Activated CD4-positive, alpha-beta T cell treated with anti-CD3 and anti-CD28 coated beads, Interleukin-2, amount 50 U/mL, for 4 hours (primary cell): ENCODE data around the gene RIN1.
"Not testable (repeated sequence)": the region's sequence is repeated elsewhere in the genome, so short reads cannot be mapped to it uniquely, and the experiment has no call there.

Experiments
- DNase-seq, 2 experiments: peaks; one replicate each; pipeline ENCODE4 v3.0.0-alpha.2; 2020

The RIN1 gene

DNA sequence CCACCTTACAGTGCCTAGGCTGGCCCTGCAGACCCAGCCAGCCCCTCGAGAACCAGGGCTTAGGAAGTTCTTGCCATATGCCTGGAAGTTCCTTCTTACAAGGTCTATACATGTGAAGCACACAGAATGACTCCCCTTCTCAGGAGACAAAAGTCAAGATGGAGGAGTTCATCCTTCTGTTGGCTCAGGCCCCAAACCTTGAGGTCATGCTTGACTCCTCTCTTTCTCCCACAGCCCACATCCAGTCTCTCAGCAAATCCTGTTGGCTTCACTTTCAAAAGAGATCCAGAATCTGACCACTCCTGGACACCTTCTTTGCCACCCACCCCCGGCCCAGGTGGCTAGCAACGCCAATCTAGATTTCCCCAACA lies 17.6 kb downstream of the RIN1 start:
- DNase-seq: no peak

DNA sequence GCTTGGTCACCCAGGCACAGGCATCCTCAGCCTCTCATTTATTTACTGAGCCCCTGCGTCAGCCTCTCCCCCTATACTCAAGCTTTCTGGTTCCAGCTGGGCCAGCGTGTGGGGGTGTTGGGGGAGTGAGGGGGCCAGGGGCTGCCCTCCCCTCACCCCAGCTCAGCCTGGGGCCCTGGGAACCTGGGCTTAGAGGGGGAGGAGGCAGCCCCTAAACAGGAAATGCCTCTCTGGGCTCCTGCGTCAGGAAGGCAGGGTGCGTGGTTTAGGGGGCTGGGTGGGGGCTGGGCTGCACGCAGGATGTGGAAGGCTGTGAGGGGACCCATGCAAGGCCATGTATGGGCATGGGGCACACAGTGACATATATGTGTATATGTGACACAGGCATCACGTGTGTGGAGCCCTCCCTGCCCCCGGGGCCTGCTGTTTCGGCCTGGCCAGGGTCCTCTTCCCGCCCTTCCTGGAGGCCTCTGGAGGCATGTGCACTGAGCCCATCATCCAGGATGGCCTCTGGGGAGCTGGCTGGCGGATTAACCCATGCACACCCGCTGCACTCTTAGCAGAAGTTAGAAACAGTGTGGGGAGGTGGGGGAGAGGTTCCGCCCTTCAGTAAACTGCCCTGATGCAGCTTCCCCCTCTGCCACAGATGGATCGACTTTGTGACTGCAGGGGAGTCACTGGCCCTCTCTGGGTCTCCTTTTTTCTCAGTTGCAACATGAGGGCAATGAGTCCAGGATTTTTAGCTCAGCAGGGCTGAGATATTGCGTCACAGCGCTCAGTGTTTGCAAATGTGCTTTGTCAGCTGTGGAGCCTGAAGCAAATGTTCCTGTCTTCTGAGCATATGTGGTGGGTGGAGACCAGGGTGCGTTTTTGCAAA lies 18.3 kb downstream of the RIN1 start:
- no peak for DNase-seq

DNA sequence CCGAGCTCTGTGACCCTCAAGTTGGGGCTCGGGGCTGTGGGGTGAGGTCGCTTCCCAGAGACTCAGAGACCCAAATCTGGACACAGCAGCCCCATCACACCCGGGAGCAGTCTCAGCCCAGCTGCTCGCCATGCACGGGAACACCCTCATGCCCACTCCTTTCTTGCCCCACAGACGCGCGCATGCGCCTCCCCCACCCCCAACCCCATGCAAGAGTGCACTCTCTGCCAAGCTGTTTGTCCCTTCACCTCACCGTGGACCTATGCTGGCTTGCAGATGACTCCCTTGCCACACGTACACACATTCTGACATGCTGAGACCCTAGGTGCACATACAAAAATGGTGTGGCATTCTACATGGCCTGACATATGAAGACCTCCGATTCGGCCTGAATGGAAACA lies 18.9 kb downstream of the RIN1 start:
- DNase-seq: peak in 1 of 2 experiments; percentile 17

DNA sequence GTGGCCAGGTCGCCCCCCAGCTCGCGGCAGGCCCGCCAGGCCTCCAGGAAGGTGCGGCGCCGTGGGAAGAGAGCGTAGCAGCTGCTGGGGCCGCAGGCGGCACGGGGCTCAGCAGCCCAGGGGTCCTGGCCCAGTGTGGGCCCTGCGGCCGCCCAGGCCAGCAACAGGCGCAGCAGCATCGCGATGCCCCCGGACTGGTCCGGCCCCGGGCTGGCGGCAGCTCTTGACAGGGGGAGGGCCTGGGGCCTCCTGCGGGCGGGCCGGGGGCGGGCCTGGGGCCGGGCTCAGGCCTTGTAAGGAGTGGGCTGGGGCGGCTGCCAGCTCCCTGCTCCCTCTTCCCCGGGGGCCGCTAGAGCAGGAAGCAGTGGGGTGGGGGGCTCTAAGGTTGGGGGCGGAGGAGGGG lies 19.4 kb downstream of the RIN1 start, which contains the start of gene CD248:
Gene CD248, minus strand, starts transcription at position 196 of the 403 bp plus-strand sequence. Its CDS starts 17 bp downstream, at position 179.
- no peak for DNase-seq

DNA sequence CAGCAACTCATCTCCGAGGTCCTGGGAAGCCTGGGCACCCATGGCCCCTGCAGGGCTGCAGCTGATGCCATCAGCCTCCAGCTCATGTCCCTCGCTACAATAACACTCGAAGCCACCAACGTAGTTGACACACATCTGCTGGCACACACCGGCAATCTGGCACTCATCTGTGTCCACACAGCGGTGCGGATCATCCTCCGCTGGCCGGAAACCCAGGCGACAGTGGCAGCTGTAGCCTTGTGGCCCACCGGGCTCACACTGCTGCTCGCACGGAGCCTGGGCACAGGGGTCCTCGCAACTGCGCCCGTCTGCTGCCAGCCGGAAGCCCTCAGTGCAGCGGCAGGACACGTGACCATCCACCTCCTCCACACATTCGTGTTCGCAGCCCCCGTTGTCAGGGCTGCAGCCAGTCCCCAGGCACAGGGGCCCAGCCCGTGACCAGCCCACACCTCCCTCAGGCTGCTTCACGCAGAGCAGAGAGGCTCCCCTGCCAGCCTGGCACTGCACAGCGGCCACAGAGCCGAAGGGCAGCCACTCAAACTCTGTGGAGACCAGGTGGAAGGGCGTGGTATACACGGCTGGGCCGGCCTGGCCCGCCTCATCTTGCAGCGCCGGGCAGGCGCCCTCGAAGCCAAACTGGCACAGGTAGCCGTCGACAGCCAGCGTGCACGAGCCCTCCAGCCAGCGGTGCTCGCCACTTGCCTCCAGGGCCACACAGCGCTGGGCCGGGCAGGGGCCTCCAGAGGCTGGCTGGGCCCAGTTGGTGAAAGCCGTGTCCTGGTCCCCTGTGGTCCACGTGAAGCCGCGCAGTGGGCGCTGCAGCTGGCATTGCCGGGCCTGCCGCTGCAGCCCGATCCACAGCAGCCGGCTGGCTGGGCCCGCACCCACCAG lies 20.1 kb downstream of the RIN1 start:
- DNase-seq: no peak

DNA sequence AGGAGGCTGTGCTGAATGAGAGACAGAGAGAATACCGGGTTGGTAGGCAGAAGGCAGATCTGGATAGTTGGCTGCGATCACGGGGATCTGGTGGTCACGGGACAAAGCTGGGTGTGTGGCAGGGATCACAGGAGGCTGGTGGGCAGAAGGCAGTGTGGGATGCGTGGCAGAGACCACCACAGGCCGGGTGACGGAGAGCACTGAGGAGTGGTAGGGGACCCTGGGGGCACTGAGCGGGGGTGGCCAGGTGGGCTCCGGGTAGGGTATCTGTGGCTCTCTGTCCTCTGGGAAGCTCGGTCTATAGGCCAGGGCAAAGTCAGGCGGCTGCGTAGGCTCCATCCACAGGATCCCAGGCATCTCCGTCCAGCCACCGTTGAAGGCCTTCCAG lies 20.7 kb downstream of the RIN1 start:
- no peak for DNase-seq

DNA sequence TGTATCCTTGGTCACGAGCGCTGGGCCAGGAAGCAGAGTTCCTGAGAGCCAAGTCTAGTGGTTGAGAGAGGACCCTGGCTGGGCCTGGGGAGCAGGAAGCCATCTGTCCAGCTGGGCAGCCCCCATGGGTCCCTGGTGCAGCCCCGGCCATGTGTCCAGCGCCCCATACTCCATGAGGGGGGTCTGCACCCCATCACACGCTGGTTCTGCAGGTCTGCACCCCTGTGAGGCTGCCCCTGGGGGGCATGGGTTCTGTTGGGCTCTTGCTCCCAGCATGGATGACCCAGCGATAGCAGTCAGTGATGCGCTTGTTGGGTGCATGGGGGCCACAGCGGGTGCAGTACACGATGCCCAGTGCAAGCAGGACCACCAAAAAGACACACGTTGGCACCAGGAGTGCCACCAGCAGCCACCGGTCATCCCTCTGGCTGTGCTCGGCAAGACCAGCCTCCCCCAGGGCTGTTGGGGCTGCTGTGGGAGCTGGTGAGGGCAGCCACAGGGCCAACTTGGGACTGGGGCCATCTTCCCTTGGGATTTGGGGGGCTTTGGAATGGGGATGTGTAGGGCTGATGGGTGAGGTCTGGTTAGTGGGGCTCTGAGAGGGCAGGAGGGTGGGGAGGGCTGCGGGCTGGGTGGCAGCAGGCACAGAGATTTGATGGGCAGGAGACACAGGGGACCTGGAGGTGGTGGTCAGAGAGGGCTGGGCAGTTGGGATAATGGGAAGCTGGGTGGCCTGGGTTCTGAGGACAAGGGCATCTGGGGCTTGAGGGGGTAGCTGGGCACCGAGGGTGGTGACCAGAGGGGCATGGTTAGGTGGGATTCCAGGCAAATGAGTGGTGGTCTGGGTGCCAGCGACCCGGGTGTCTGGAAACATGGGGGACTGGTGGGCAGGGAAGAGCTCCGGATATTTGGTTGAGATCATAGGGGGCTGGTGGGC lies 21.4 kb downstream of the RIN1 start:
- no peak for DNase-seq

DNA sequence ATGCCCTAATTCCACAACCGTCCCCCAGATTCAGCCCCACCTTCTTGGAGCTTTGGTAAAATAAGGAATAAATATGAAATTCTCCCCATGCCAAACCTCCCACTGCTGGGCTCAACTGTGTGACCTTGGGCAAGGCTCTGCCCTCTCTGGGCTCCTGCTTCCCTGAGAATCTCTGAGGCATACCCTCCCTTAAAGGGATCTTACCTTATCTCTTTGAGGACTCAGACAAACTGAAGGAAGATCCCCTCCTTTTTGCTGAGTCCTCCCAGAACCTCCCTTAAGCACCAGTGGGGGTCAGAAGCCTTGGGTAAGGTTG lies 22.1 kb downstream of the RIN1 start:
- no peak for DNase-seq

DNA sequence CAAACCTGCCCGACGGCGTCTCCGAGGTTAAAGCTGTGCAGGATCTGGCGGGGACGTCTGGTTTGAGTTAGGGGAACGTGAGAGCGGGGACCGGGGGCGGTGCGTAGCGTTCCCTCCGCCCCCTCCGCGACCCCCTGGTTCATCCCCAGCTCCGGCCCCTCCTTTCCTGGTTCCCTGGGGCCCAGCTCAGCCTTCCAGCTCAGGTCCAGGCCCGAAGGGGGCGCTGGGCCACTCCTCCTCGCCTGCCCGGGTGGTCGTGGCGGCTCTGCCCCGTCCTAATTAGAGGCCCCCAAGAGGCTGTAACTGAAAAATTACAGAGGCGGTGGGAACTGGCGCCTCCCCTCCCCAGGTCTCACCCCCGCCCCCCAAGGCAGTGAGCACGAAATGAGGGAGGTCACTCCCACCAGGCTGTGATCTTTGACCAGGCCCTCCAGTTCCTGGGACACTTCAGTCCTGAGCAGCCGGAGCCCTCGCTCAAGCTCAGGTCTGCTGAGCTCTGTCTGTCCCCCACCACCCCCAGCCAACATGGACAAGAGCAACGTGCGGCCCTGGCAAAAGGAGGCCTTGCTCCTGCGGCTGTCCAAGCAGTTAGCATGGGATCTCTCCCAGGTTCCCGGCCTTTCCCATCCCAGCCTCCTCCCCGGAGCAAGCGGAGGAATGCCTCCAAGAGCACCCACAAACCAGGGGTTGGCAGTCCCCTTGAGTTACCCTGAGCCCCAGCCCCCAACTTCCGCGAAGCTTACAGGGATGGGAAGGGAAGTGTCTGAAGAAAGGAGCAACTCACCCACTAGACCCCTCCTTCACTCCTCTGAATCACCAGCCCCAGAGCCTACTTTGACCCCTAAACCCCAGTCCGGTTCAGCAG lies 22.7 kb downstream of the RIN1 start:
- no peak for DNase-seq

DNA sequence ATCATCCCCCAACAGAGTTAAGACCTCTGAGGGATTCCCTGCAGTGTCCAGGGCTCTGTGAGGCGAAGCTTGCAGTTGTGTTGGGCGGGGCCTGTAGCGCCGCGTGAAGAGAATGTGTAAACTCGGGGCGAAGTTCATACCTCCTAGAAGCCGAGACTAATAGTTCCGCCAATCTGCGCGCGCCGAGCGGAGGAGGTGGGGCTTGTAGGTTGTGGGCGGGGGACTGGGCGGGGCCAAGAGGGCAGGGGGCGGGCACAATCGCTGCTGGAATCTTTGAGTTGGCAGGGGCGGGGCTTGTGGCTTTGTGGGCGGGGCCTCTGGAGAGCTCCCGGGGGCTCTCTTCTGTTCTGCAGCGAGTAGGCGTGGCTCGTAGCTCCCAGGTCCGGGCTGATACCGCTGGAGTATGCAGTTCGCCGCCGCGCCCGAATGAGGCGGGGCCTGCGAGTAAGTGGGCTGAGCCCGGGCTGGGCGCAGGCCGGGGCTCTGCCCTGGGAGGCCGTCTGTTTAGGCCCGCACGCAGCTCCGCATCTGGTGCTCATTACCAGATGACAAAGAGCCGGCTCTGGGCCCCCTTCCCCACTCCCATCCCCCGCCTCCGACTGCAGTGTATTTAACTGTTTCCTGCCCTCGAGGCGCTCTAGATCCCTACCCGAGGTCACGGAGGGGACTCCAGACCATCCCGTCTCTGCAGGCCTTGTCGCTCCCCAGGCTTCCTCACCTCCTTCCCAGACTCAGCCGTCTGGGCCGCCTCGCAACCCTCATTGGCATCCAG lies 23.5 kb downstream of the RIN1 start:
- DNase-seq: peak; percentile 97 to 98

DNA sequence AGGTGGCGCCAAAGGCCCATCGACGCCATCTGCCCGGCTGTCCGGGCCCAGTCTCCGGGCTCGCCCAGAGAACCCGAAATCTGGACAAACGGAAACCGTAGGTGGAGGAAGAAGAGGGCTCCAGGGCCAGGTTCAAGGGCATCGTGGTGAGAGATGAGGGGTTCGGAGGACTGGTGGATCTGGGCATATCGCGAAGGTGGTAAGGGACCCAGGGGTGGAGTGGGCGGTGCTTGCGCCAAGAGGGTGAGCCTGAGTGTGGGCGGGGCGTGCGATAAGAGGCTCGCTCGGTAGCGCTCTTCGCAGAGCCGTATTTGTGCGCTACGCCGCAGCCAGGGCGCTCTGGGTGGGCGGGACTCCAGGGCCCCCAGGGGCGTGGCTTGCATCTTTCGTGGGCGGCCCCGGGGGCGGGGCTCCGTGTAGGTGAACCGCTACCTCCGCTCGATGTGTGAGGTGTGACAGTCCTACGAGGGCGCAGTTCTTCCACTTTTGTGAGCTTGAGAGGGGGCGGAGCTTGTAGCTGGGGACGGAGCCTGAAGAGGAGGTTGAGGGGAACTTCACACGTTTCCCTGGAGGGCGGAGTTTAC lies 24.2 kb downstream of the RIN1 start:
- DNase-seq: peak; percentile 94

DNA sequence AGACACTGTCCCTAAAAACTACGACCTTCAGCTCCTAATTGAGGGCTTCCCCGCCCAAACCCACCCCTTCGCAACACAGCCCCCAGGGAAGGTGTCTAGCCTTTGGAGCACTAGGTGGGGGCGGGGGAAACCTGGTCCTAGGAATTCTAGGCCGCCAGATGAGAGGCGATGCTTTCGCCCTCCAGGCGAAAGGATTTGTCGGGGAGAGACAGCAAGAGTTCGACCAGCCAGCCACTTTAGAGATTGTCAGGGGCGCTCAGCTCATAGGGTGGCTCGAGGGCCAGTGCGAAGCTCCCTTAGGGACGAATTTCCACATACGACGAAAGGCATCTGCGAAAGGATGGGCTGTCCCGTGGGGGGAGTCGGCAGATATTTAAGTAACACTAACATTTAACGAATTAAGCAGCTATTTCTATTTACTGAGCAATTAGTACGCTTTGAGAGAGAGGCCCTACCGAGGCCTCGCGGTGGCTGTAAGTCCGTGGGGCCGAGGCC lies 24.7 kb downstream of the RIN1 start:
- no peak for DNase-seq

DNA sequence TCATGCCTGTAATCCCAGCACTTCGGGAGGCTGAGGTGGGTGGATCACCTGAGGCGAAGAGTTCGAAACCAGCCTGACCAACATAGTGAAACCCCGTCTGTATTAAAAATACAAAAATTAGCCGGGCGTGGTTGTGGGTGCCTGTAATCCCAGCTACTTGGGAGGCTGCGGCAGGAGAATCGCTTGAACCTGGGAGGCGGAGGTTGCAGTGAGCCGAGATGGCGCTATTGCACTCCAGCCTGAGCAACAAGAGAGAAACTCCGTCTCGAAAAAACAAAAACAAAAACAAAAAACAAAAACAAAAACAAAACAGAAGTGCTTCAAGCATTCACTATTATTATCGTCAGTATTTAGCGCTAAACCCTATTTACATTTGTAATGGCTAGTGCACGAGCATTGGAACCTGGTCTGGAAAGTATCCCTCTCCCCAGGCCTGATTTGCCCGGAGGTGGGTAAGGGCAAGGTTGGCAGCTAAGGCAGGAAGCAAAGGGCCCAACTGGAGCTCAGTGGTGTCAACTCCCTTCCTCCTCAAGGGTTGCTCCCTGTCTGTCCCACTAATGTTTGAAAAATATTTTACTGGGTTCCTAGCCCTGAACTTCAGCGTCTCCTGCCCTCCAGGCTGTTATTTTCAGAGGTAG lies 25.3 kb downstream of the RIN1 start:
- not testable (repeated sequence) for DNase-seq

DNA sequence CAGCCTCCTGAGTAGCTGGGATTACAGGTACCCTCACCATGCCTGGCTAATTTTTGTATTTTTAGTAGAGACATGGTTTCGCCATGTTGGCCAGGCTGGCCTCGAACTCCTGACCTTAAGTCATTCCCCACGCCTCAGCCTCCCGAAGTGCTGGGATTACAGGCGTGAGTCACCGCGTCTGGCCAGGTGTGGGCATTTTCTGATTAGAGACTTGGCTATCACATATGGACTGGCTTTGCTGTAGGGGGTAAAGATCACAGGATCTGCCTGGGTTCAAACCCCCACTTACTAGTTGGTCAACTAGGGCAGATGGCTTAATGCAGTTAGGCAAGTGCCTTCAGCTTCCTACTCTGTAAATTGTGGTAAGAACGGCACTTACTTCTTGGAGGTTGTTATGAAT lies 25.9 kb downstream of the RIN1 start:
- DNase-seq: no peak

DNA sequence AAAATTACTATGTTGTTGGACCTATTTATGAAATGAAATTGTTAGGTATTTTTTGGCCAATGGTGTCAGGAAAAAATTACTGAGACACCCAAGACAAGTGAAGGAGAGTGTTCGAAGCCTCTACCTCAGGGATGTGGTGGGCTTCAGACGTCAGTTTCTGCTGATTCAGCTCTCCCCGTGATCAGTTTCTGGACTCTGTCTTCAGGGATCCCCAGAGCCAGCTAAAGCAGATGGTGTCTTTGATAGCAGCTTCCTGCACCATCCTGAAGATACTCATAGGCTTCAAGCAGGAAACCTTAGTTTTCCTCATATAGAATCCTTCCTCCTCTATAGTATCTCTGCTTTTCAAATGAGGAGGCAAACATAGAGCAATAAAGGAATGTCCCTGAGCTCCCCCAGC lies 26.8 kb downstream of the RIN1 start:
- DNase-seq: no peak

DNA sequence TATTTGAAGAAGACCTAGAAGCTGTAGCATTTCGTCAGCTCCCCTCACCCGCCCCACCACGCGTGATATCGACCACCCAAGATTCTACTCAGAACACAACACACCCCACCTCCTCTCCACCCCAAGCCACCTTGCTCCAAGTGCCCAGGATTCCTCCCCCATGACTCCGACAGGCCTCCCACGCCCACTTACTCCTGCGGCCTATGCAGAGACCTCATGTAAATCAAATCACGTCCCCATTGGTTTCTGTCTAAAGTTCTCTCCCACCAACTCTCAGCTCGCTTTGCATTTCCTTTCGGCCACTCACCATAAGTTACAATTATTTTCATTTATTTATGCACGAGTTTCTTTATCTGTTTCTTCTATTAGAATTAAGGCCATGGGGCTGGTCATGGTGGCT lies 33.6 kb downstream of the RIN1 start:
- no peak for DNase-seq

DNA sequence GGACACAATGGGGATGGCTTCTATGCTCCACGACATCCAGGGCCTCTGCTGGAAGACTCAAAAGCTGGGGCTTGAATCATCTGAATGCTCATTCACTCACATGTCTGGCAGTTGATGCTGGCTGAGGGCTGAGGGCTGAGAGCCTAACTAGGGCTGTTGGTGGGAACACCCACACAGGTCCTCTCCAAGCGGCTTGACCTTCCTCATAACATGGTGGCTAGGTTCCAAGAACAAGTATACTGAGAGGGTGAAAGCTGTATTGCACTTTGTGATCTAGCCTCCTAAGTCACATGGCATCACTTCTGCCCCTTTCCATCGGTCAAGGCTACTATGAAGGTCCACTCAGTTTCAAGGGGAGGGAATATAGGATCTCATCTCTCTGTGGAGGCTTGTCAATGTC lies 37.0 kb downstream of the RIN1 start:
- DNase-seq: no peak

DNA sequence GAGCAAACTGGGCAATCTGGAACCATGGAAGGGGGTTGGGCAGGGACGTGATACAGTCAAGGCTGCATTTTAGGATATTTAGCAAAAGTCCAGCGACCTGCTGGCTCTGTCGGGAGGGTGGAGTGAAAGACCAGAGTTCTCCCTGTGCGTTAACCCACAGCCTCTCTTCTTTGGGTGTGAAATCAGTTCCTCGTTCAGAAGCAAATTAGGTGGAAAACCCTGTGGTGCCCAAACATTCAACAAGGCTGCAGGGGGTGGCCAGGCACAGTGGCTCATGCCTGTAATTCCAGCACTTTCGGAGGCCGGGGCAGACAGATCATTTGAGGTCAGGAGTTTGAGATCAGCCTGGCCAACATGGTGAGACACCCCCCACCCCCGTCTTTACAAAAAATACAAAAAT lies 38.6 kb downstream of the RIN1 start:
- DNase-seq: no peak

DNA sequence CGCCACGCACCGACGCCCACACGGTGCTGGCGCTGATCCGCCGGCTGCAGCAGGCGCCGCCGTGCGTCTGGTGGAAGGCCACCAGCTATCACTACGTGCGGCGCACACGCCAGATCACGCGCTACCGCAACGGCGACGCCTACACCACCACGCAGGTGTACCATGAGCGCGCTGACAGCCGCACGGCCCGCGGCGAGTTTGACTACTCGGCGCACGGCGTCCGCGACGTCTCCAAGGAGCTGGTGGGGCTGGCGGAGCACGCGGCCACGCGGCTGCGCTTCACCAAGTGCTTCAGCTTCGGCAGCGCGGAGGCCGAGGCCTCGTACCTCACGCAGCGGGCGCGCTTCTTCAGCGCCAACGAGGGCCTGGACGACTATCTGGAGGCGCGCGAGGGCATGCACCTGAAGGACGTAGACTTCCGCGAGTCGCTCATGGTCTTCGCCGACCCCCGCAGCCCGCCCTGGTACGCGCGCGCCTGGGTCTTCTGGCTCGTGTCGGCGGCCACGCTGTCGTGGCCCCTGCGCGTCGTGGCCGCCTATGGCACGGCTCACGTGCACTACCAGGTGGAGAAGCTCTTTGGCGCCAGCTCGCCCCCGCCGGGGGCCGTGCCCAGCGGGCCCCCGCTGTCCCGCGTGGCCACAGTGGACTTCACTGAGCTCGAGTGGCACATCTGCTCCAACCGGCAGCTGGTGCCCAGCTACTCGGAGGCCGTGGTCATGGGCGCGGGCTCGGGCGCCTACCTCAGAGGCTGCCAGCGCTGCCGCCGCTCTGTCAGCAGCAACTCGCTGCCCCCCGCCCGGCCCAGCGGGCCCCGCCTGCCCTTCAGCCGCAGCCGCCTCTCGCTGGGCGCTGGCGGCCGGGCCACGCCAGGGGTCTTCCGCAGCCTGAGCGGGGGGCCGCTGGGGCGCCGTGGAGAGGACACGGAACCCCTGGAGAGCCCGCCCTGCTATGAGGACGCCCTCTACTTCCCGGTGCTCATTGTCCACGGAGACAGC lies 41.3 kb downstream of the RIN1 start:
- no peak for DNase-seq
